Gastroesophageal sphincter (tissue), 3 donors: ENCODE results near the gene LEO1.

Source experiments
- CTCF ChIP-seq, 4 experiments: fragments of 200-600 bp in 2 of 4; fragments of 450-650 bp in 2 of 4; sonication (generic) in 1 of 4; IDR thresholded peaks; one replicate each; pipeline ENCODE4 v1.5.1; 2017 to 2019; ENCODE audit warnings: antibody characterized with exemption in 4 of 4, mild to moderate bottlenecking in 2 of 4, moderate library complexity in 2 of 4
- EP300 ChIP-seq: sonication (generic); formaldehyde crosslinking; IDR thresholded peaks from one replicate; pipeline ENCODE4 v1.6.1; 2017; ENCODE audit warnings: antibody characterized with exemption, mild to moderate bottlenecking
- POLR2A ChIP-seq, 2 donors: fragments of 450-650 bp; IDR thresholded peaks; one replicate each; pipeline ENCODE4 v1.6.1; 2017; ENCODE audit warnings: antibody characterized with exemption in 2 of 2, mild to moderate bottlenecking in 2 of 2, moderate library complexity in 1 of 2
- POLR2AphosphoS5 ChIP-seq: sonication (generic); formaldehyde crosslinking; IDR thresholded peaks from one replicate; pipeline ENCODE4 v1.6.1; 2017; ENCODE audit warnings: antibody characterized with exemption

DNA sequence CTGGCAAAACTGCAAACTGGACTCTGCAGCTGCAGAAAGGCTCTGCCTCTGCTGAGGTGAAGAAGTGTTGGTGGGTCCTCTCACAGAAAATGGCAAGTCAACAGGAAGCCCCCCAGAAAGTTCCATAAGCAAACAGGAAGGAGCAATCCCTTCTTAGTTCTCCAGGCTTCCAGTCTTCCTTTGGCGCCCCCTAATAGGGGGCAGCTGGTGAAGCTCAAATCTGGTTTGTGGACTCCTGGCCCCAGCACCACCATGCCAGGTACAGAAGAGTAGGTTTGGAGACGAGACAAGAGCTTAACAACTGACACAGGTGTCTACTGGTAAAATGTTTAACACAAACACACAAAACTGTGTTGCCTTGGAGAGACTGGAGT is 35.5 kb downstream of the LEO1 start:
- no peak for TF ChIP-seq EP300
- no peak for TF ChIP-seq POLR2A (IDR thresholded peaks at IDR 0.05)
- TF ChIP-seq CTCF (IDR thresholded peaks at IDR 0.05): no peak
- TF ChIP-seq POLR2AphosphoS5: no peak
